Ammon's horn (tissue), 1 donor: ENCODE data around the gene ZNF185.
A peak's percentile ranks its signal among the peaks of the same experiment; 100 is the strongest.

Source experiments
- DNase-seq: peaks from one replicate; pipeline ENCODE4 v3.0.0-alpha.2; 2016; ENCODE audit warnings: low spot score

Gene ZNF185

GRCh38 chrX:152897222-152898131 lies at the start of gene ZNF185:
ZNF185 (plus strand) TSS chrX:152898067; CDS start chrX:152914490, 16,423 bp downstream.
- DNase-seq, result no peak

DNA sequence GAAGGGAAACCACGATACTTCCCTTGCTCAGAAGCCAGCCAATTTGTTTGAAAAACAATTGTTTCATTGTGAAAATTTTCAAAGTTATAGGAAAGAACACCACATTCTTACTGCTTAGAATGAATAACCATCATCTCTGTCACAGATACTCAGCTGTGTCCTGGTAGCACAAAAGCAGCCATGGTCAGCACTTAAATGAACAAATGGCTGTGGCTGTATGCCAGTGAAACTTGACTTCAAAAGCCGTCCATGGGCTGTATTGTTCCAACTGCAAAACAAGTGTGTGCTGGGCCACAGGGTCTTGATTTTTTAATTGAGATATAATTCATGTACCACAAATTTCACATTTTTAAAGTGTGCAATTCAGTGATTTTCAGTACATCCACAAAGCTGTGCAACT lies 47.4 kb upstream of the ZNF185 start:
- DNase-seq, result peak; percentile 53

GRCh38 chrX:152853986-152854385 lies 43.9 kb upstream of the ZNF185 start:
- DNase-seq, result no peak

- DNase-seq, result no peak
These were observed 36.8 kb upstream of the ZNF185 start for GRCh38 chrX:152861116-152861515.

GRCh38 chrX:152861826-152862225 lies 36.0 kb upstream of the ZNF185 start:
- DNase-seq, result no peak

GRCh38 chrX:152865232-152865920 lies 32.5 kb upstream of the ZNF185 start:
- no peak for DNase-seq

DNA sequence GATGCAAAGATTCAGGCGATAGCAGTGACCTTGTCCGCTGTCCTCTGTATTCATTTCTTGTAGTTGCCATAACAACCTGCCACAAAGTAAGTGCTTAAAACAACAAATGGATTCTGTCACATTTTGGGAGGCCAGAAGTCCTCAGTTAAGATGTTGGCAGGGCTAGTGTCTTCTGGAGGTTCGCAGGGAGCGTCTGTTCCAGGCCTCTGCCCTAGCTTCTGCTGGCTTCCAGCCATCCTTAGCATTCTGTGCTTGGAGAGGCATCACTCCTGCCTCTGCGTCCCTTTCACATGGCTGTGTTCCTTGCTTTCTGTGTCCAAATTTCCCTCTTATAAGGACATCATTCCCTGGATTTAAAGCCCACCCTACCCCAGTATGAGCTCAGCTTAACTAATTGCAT lies 31.5 kb upstream of the ZNF185 start:
- DNase-seq, result no peak

- no peak for DNase-seq
These were observed 27.9 kb upstream of the ZNF185 start for GRCh38 chrX:152869972-152870371.

GRCh38 chrX:152871260-152871659 lies 26.6 kb upstream of the ZNF185 start:
- no peak for DNase-seq

GRCh38 chrX:152872522-152872921 lies 25.3 kb upstream of the ZNF185 start:
- no peak for DNase-seq

GRCh38 chrX:152873361-152873760 lies 24.5 kb upstream of the ZNF185 start:
- no peak for DNase-seq

GRCh38 chrX:152876931-152877840 lies 20.7 kb upstream of the ZNF185 start:
- no peak for DNase-seq

DNA sequence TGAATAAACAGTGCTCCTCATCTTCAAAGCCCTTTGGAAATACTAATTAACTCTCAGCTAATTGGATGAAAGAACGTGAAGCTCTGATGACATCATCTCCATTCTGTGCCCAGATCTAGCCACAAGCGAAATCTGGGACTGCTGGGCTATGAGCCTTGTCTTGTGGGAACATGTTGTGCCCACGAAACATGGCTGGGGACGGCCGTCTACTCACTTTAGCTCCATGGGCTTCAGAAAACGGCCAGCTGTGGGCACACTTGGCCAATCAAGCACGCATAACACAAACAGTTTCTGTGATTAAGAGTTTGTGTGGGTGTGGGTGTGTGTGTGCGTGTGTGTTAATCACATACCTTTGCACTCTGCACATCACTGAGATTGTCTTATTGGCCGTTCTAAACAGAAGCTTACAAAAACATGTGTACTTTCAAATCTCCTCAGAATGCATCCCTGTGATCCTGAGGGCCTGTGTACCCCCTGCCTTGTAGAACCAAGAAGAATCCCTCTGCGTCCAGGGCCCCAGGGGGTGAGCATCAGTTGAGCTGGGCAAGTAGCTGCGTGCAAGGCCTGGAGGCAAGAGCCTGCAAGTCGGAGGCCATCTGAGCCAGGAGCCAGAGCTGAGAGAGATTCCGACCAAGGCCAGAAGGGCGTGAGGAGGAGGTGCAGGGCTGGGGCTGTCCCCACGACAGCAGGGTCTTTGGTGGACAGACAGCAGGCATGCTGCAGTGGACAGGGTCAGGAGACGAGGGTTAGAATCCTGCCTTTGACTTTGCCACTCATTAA lies 18.7 kb upstream of the ZNF185 start:
- peak; percentile 10 for DNase-seq

- no peak for DNase-seq
These were observed 16.6 kb upstream of the ZNF185 start for GRCh38 chrX:152881289-152881688.

GRCh38 chrX:152884171-152884570 lies 13.7 kb upstream of the ZNF185 start:
- no peak for DNase-seq

GRCh38 chrX:152886716-152887115 lies 11.2 kb upstream of the ZNF185 start:
- DNase-seq, result no peak

- DNase-seq, result no peak
These were observed 5.4 kb upstream of the ZNF185 start for GRCh38 chrX:152892499-152892898.

GRCh38 chrX:152892999-152893891 lies 4.6 kb upstream of the ZNF185 start:
- DNase-seq, result no peak

GRCh38 chrX:152893980-152894610 lies 3.8 kb upstream of the ZNF185 start:
- DNase-seq, result no peak

GRCh38 chrX:152895121-152895520 lies 2.7 kb upstream of the ZNF185 start:
- no peak for DNase-seq
